Stimulated activated CD4-positive, alpha-beta T cell treated with anti-CD3 and anti-CD28 coated beads, TNF-alpha, amount 100 ng/mL, for 24 hours (primary cell): ENCODE data around the gene NR1I3.

ENCODE experiments used
- DNase-seq, 3 experiments: peaks; one replicate each; pipeline ENCODE4 v3.0.0-alpha.2; 2020; ENCODE audit warnings: low read depth in 3 of 3

The NR1I3 gene

GRCh38 chr1:161196111-161196510 lies 41.9 kb downstream of the NR1I3 start:
- no peak for DNase-seq

- DNase-seq: no peak
Observed at GRCh38 chr1:161195171-161195570, 42.8 kb downstream of the NR1I3 start.

GRCh38 chr1:161193561-161194235 lies 44.3 kb downstream of the NR1I3 start:
- DNase-seq: no peak

- DNase-seq: peak in 2 of 3 experiments; percentile 51 to 54
Observed at GRCh38 chr1:161192476-161193465, 45.2 kb downstream of the NR1I3 start.

GRCh38 chr1:161191971-161192370 lies 46.0 kb downstream of the NR1I3 start:
- DNase-seq: no peak

GRCh38 chr1:161190962-161191521 lies 47.0 kb downstream of the NR1I3 start:
- no peak for DNase-seq

- DNase-seq: no peak
Observed at GRCh38 chr1:161189036-161189435, 49.0 kb downstream of the NR1I3 start.

GRCh38 chr1:161188381-161188780 lies 49.6 kb downstream of the NR1I3 start:
- DNase-seq: no peak

- no peak for DNase-seq
Observed at GRCh38 chr1:161187311-161187710, 50.7 kb downstream of the NR1I3 start.

- DNase-seq: no peak
Observed at GRCh38 chr1:161185732-161186311, 52.2 kb downstream of the NR1I3 start.

- DNase-seq: peak in 2 of 3 experiments; percentile 53 to 58
Observed at GRCh38 chr1:161185282-161185682, 52.7 kb downstream of the NR1I3 start.

GRCh38 chr1:161182214-161182613 lies 55.8 kb downstream of the NR1I3 start:
- peak in 2 of 3 experiments; percentile 40 to 58 for DNase-seq

- no peak for DNase-seq
Observed at GRCh38 chr1:161180639-161181038, 57.4 kb downstream of the NR1I3 start.

- no peak for DNase-seq
Observed at GRCh38 chr1:161179698-161180097, 58.3 kb downstream of the NR1I3 start.
